GM19238 (cell line): ENCODE results near the gene NUCB1.

Experiments used
- DNase-seq: peaks from one replicate; pipeline ENCODE4 v3.0.0; 2011; ENCODE audit warnings: low spot score; ENCODE audit not compliant: insufficient read length

NUCB1 gene

DNA sequence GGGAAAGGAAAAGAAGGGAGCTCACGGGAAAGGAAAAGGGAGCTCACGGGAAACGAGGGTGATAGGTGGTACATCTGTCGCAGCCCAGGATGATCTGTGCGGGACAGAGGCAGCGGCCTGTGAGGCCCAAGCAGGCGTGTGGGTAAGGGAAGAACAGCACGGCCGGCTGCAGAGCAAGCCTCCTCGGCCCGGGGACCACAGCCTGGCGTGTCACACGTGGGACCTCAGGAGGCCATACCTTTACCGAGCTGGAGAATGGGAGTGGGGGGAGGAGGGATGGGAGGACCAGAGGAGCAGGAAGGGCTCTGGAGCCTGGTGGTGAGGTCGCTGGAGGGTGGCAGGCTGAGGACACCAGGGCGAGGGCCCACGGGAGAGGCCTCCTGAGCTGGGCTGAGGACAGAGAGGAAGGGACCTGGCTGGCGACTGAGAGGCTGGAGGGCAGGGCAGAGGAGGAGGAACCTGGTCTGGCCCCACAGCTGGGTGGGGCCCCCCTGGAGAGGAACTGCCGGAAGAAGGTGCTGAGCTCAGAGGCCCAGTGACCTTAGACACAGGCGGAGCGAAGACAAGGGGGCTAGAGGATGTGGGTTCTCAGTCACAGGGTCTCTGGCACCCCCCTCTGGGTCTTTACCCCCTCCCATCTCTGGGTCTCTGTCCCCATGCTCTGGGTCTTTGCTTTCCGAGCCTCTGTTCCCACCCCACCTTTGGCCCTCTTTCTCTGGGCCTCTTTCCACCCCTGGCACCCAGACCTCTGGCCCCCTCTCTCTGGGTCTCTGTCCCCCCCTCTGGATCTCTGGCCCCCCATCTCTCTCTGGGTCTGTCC lies 62.1 kb downstream of the NUCB1 start:
- DNase-seq: peak; percentile 77

DNA sequence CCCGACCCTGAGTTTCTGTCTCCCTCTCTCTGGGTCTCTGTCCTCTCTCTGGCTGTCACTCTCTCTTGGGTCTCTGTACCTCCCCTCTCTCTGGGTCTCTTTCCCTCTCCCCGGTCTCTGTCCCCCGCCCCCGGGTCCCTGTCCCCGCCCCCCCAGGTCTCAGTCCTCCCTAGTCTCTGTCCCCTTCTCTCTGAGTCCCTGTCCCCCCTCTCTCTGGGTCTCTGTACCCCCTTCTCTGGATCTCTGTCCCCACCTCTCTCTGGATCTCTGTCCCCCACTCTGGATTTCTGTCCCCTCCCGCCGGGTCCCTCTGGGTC lies 62.7 kb downstream of the NUCB1 start:
- no peak for DNase-seq

DNA sequence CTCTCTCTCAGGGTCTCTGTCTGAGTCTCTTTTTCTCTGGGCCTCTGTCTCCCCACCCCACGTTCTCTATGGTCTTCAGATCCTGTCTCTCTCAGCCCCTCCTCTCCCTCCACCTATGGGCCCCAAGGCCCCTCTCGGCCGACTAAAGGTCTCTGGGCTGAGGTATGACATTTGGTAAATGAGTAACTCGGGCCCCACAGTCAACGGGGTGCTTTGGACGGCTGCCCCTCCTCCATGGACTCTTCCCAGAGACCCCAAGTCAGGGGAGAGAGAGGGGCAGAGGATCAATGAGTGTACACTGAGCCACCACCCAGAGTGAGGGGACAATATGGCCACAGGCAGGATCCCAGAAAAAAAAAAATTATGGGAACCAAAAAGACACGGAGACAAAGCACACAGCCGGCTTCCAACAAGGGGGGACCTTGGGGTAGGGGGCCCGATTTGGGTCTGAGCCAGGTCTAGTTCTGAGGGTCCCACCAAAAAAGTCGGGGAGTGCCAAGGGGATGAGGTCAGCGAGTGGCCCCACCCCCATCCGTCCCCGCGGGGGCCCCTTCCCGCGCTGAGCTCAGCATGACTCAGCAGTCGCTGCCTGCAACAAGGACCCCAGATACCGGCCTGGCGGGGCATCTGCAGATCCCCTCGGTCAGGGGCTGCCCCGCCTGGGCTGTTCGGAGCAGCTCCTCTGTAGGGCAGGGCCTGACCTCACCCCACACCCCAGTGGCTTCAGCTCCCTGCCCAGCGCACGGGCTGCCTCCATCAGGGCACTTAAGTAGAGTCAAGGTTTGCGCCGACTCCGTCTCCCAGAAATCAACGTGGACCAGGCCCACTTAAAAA lies 63.5 kb downstream of the NUCB1 start:
- peak; percentile 61 for DNase-seq

DNA sequence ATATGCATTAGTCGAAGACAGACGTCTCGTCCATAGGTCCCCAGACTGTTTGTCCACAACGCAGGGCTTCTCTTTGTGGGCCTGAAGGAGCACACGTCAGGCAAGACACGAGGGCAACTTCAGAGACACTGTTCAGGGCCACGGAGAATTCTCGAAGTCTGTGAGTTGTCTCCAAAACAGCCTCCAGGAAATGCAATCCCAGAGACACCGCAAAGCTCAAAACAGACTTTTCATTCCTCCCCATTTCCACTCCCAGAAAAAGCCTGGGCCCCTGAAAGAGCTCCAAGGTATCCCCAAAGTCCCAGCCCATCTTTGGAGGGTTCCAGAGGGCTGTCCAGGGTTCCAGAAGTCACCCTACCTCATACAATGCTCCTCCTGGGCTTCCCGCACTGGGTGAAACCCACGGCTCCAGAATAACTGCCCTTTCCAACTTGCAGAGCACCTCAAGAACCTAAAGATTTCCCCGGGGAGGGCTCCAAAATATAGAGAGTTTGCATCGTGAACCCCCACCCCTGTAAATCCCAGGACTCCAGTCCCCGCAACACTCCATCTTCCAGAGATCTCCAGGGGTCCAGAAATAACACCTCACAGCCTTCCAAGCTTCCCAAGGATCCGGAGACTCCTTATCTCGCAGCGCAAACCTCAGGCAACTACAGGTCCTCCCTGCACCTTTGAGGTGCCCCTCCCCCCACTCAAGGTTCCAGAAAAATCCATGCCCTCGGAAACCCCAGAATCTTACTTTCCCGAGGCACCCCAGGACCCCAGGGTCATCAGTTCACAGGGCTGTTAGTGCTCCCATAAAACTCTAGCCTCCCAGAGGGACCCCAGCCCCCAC lies 64.3 kb downstream of the NUCB1 start:
- DNase-seq: no peak

- peak; percentile 94 for DNase-seq
These were observed 65.1 kb downstream of the NUCB1 start, which contains the start of gene FTL for GRCh38 chr19:48965040-48965805. TSS of gene FTL (plus strand) at chr19:48965309. CDS start at chr19:48965508, 199 bp downstream.

DNA sequence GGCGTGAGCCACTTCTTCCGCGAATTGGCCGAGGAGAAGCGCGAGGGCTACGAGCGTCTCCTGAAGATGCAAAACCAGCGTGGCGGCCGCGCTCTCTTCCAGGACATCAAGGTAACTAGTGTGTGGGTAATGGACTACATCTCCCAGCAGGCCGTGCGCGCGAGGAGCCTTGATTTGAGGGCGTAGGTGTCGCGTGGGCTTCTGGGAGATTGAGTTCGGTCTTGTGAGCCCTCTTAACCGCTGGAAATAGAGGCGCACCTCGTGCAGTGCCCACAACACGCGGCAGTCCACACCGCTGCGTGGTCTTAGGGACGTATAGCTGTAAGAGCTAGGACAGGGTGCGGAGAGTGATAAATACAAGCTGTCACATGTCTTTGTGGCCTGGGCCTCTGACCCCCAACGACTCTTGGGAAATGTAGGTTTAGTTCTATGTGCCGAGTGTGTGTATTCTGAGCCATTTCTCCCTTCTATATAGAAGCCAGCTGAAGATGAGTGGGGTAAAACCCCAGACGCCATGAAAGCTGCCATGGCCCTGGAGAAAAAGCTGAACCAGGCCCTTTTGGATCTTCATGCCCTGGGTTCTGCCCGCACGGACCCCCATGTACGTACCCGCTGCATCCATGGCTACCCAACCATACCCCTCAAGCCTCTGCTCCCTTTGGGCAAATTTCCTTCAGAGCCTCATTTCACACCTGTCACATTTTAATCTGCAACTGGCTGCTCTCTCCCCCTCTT lies 65.9 kb downstream of the NUCB1 start:
- DNase-seq: peak; percentile 68

GRCh38 chr19:48966541-48967345 lies 66.6 kb downstream of the NUCB1 start:
- DNase-seq: no peak

DNA sequence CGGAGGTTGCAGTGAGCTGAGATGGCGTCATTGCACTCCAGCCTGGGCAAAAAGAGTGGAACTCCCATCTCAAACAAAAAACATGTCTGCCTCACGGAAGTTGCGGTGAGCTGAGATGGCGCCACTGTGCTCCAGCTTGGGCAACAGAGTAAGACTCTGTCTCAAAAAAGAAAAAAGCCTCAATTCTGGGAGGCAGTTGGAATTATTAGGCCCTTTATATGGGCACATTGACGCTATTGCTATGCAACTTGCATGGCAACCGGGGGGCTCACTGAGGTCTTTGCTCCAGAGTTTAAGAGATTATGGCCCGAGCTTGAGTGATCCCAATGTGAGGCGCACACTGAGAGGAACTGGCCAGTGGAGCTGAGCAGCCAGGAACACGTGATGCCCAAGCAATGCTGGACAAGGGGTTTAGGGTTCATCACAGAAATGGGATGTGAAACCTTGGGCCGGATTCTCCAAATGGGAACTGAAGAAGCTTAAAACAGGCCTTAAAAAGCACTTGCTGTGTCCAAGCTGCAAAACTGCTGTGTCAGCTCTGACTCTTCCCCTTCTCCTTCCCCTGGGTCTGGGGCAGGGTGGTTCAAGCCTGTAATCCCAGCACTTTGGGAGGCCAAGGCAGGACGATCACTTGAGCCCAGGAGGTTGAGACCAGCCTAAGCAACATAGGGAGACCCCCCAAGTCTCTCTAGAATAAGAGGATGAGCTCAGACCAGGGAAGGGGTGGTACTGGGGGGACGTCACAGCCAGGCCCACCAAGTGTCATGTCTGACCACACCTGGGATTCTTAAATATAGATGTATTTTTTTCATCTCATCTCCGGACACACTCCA lies 67.5 kb downstream of the NUCB1 start:
- no peak for DNase-seq

GRCh38 chr19:48968179-48968661 lies 68.1 kb downstream of the NUCB1 start:
- DNase-seq: no peak

DNA sequence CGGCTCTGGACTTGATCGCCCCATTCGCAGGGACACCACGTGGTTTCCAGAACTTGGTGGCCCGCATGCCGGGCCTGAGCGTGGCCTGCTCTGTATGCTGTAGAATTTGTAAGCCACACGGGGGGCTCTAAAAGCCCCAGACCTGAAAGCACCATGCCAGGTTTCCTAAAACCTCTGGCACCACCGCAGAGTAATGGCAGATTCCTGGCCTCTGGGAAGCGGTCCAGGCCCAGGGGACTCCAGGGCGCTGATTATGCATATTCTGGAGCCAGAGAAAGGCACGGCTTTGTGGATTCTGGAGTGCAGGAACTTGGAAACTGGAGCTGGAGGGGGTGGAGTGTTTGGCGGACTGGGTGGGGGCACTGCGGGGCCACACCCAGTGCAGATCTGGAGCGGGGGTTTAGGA lies 68.7 kb downstream of the NUCB1 start:
- DNase-seq: no peak

DNA sequence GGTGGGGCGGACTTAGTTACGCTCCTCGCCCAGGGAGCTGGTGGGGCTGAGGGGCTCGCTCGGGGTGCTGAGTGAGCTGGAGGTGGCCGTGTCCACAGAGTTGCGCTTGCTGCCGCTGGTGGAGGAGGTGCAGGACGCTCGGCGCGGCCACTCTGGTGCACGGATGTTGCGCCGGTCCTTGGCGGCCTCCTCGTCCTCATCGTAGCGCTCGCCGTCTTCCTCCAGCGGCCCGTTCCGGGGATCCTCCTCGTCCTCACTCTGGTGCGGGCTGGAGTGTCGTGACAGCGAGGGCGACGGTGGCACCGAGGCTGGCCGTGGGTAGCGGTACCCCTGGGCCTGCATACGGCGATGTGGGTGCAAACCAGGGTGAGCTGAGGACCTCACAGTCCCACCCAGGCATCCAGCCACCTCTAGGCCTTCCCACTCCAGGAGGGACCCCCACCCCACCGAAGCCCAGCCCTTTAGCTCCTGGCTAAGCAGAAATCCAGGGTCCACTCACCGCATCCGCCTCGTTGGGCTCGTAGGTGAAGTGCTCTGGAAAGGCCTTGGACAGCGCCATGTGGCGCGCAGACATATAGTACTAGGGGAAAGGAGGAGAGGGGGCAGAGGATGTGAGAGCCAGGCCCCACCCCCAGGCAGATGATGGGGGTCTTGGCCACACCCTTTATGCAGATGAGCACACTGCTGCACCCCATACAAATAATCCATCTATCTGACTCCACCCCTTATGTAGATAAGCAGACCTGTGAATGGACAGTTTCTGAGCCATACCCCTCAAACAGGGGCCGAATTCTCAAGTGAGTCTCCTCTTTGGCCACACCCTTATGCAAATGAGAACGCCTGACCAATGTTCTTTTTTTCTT lies 69.4 kb downstream of the NUCB1 start:
- DNase-seq: no peak

- DNase-seq: no peak
These were observed 70.1 kb downstream of the NUCB1 start for GRCh38 chr19:48970139-48970766.

DNA sequence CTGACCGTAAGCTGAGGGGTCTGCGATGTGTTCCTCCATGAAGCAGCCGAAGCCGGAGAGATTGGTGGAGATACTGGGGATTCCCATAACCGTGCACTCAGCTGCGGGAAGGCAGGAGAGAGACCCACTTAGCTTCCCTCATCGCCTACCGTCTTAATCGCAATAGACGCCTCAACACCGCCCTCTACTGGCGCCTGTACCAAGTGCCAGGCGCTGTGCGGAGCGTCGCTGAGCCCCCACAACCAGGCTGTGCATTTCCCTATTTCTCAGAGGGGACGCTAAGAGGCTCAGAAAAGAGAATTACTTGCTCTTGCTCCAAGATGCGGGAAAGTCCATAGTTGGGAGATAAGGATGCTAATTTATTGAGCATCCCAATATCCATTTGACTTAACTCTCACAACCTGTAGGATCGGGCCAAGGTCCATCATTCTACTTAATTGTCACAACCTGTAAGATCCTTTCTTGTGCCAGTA lies 70.8 kb downstream of the NUCB1 start:
- DNase-seq: peak; percentile 66
